Fibroblast of peridontal ligament (primary cell): Measurements from ENCODE around the gene SLC2A6.

Experiments
- DNase-seq: peaks from one replicate; pipeline ENCODE4 v3.0.0-alpha.2; 2010; ENCODE audit errors: extremely low read depth

Gene SLC2A6

DNA sequence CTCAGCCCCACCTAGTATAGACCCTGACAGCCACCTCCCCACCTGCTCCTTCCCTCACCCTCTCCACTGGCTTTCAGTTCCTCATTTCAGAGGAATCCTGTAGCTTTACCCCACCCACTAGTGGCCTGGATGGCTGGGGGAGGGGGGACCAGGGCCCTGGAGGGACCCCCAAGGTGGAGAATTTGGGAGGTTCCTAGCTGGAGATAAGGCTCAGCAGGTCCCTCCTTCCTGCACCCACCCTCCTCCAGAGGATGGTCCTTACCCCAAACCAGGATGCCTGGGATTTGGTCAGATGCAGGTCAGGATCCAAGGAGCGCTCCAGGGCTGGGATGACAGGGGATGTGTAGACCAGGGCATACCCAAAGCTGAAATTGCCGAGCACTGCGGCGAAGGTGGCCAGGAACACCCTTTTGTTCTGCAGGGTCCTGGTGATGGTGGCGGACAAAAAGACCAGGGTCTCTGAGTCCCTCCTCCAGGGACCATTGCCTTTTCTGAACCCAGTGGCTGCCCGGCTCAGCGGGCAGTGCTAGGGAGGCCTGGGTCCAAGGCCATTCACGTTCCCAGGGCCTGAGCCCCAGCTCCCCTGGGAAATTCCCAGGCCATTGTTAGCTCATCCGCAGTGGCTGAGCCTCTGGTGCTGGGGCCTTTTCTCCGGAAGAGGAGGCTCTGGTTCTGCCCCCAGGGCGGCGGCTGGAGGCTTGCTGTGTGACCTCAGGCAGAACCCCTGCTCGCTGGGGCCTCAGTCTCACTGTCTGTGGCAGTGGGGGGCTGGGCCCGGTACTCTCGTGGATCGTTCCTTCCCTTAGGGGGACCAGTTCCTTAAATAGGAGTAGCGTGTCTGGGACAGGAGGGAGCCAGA is 678 bp downstream of the SLC2A6 start:
- DNase-seq = no peak

DNA sequence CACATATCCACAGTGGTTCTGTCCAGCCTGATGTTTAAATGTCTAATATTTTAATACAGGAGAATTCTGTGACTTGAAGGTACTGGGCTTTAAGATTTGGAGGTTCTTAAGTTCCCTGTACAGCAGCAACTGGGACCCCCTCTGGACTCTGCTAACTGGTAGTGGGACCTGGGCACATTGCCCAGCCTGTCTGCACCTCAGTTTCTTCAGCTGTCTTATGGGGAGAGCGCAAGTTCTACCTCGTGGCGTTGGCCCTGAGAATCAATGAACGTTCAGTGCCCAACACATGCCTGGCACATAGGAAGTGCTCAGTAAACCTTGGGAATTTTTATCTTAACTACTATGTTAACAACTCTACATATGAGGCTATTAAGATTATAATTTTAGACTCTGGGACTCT is 1.4 kb downstream of the SLC2A6 start:
- DNase-seq = no peak

DNA sequence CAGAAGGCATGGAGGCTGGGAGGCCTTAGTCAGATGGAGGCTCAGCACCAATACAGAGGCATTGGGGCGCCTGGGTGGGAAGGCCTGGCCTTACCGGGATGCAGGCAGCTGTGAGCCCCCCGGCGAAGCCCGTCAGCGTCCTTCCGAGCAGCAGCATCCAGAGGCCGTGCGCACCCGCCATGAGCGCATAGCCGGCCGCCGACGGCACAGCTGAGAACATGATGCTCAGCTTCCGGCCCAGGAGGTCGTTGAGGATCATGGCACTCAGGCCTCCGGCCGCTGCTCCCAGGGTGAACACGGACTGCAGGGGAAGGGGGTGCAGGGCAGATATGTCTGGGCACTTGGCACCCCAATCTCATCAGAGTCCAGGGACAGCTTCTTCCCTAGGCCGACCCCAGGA is 2.0 kb downstream of the SLC2A6 start:
- DNase-seq = no peak

DNA sequence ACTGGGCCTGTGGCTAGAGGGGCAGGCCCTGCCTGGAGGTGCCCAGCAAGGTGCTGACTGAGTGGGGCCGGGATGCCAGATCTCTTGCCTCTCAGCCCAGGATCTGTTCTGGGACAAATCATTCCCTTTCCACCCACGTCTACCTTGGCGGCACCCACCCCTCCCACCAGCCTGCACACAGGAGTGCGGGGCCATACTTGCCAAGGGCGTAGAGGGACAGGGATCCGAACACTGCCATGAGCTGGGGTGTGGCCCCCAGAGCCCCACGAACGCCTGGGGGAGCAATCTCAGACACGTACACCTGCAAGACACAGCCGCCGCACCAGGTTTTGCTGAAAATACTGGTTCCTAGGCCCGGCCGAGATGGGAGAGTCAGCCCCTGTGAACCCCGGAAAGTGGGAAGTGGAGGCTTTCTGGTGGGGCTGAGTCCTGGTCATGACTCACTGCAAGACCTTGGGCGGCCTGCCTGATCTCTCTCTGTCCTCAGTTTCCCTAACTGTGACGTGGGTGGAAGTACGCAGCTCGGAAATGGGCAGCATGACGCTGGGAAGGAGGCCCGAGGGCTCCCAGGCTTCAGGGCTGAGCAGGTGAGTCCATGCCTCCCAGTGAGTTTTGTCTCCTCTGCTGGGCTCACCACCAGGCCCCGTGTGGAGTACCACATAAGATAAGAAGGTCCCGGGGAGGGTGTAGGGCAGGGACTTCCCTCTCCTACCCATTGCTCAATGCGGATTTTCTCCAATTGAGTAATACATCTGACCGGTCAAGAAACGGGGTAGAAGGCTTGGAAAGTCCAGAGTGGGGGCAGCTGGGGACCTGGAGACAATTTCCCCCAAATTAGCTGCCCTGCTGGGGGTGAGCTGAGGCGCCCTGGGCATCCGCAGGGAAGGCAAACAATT is 2.6 kb downstream of the SLC2A6 start:
- DNase-seq = no peak

DNA sequence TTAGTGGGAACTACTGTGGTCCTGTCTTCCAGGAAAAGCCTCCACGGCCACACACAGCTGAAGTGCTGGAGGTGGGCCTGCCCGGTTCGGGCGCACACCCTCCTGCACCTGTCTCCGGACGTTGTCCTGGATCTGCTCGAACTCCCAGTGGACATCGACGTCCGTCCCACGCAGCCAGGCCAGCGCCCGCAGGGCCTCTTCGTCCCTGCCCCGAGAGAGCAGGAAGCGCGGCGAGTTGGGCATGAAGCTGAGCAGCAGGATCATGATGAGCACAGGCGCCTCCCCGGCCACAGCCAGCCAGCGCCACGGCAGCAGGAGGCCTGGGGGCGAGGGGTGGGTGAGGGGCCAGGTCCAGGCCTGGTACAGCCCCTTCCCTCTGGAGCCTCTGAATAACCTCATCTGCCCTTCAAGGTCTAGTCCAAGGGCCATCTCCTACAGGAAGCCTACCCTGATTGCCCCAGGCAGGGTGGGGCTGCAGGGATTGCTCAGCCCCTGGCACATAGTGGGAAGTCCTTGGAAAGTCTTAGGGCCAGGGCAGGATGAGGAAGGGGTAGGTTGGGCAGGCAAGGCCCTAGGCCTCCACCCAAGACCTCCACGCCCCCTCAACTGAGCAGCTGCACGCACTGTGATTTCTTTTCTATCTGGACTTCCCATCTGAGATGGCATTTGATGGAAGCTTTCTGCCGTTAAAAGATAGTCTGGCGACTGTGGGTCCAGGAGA is 3.4 kb downstream of the SLC2A6 start:
- DNase-seq = no peak

DNA sequence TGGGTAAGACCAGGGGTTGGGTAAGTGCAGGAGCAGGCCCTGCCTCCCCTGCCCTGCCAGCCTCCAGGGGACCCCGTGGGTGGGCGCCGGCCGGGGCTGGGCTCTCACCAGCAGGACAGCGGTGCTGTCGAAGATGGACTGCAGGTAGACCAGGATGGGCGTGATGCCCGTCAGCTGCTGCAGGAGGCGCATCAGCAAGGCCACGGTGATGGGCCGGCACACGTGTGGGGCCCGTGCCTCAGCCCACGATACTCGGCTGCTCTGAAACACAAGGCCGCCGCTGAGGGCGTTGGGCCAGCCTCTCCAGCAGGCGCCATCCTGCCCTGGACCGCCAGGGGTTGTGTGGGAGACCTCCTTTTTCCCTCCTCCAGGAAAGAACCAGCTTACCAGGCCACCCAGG is 4.0 kb downstream of the SLC2A6 start:
- no peak for DNase-seq

DNA sequence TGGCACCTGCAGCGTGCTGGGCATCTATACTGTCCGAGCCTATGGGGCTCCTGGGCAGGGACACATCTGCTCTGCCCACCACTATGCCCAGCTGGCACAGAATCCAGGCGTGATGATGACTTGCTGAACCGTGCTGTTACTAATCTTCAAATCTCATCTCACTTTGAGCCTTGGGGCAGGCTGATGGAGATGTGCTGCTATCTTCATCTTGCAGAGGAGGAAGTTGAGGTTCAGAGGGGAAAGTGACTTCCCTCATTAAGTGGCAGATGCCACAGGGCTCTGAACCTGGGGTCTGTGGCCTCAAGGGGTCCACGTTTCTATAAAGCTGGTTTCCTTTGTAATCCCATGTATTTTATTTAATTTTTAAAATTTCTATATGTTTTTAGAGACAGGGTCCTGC is 4.7 kb downstream of the SLC2A6 start:
- no peak for DNase-seq

DNA sequence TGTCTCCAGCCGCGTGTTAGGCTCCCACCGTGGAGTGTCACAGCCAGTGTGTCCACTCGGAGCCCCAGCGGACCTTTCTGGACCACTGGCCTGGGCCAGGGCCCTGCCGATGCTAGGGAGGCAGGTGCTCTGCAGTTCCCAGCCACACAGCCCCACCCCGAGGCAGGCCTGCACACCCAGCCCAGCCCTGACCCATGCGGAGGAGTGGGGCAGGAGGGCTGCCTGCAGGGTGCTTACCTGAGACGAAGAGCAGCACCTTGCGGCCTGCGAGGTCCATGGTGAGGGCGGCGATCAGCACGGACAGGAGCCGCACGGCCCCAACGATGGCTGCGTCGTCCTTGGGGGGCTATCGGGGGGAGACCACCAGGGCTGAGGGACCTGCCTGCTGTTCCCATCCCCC is 5.2 kb downstream of the SLC2A6 start:
- no peak for DNase-seq

DNA sequence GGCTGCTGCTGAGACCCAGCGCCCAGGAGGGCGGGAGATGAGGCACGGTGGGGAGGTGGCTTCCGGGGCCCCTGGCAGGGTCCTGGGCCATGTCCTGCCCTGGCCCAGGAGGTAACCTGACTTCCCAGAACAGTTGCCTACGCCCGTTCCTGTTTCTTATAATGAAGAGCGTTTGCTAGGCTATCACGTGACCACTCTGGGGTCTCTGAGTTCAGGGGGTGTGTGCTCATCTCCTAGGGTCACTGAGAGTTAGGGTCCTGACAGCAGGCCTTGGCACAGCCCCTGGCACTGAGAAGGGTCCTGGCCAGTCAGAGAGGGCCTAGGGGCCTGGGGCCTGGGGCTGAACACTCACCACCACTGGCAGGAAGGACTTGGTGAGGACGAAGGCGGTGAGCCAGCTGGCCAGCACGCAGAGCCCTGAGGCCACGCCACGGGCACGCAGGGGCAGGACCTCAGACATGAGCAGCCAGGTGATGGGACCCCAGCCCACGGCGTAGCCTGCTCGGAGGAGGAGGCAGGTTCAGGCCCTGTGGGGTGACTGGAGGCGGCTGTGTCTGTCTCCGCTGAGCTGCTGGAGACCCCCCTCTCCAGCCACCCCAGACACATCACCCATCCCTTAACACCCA is 6.0 kb downstream of the SLC2A6 start:
- no peak for DNase-seq

DNA sequence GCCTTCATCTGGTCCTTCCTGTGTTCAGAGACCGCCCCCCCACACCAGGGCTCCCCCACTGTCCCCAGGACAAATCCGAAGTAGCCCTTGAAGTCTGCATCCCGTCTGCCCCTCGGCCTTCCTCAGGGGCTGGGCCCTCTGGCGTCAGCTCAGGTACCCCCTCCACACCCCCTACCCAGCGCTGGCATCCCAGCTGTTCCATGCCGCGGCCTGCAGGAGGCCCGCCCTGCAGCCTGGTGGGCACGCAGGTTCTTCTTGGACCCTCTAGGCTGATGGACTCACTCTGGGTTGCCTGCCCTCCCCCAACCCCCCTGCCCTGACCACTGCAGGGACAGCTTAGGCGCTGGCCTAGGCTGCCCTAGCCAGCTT is 6.6 kb downstream of the SLC2A6 start:
- no peak for DNase-seq

DNA sequence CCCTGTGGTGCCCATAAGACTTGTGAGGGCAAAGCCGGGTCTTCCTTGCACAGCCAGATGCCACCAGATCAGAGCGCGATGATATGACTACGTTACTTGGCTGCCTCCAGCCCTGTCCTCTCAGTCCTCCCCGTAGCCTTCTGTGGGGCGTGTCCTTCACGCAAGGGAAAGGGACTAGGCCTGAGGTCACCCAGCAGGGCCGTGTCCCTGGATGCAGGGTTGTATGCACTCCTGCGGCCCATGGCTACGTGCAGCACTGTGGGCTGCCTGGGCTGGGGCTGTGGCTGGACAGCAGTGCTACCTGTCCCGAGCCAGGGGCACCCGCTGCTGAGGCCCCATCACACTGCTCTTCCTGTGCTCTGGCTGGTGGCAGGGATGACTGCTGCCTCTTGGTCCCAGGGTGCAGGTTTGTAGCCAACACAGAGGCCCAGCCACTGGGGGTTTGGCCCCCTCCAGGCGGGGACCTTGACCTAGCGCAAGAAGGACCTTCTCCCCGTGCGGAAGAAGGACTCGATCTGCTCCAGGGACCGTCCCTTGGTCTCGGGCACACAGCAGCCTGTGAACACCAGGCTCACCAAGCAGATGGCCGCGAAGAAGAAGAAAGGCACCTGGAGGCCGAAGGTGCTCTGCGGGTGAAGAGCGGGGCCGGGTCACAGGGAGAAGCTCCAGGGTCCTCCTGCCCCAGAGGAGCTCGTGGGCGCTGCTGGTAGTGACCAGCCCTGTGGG is 7.2 kb downstream of the SLC2A6 start:
- no peak for DNase-seq

DNA sequence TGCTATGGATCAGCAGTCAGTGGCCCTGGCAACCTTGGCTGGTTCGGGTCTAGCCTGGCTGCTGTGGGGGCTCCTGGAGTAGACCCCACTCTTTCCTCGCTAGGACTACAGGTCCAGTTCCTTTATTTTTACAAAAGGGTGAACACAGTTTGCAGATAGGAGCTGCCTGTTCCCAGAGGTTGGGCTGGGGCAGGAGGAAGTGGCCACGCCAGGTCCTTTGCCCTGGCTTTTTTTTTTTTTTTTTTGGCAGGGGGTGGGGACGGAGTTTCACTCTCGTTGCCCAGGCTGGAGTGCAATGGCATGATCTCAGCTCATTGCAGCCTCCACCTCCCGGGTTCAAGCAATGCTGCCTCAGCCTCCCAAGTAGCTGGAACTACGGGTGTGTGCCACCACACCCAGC is 7.9 kb downstream of the SLC2A6 start:
- DNase-seq = no peak

DNA sequence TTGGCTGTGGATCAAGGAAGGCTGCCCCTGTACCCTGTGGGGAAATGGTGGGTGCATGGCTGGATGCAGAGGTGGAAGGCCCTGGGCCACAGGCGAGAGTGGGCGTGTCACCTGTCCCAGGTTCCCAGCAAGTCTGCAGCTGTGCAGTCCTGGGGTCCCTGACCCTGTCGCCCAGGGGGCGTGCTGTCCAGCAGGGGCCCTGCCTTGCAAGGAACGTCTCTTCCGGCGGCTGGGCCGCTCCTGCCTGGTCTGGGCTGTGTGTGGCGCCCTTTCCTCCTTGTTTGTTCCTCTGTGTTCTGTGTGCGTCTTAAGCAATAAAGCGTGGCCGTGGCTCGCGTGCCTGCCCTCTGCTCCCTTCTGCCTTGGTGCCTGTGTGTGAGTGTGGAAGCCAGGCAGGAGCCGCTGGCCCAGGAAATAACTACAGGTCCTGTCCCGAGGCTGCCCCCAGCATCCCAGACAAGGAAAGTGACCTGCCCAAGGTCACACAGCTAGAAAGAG is 8.4 kb downstream of the SLC2A6 start:
- no peak for DNase-seq

DNA sequence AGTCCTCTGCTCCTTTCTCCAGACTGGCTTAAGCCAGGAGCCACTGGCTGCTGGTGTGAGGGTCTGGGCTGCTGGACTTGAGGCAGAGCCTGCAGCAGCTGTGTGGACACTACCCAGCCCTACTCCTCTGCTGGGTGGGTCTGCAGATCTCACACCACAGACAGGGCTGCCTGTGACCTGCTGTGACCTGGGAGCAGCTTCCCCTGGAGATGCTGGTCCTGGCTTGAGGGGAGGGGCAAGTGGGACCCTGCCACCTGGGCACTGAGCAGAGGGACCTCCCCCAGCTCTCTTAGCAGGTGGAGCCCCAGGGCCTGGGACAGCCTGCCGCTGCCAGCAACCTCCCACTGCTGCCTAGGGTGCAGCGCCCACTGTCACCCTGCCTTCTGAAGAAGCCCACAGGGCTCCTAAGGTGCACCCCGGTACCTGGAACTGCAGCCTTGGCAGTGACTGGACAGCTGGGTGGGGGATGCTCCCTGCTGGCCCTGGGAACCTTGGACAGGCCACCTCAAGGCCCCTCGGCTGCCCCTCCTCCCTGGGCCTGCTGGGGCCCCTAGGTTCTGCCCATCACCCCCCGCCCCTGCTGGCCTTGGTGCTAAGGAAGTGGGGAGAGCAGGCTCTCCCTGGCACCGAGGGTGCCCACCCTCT is 10.0 kb downstream of the SLC2A6 start:
- DNase-seq = no peak

DNA sequence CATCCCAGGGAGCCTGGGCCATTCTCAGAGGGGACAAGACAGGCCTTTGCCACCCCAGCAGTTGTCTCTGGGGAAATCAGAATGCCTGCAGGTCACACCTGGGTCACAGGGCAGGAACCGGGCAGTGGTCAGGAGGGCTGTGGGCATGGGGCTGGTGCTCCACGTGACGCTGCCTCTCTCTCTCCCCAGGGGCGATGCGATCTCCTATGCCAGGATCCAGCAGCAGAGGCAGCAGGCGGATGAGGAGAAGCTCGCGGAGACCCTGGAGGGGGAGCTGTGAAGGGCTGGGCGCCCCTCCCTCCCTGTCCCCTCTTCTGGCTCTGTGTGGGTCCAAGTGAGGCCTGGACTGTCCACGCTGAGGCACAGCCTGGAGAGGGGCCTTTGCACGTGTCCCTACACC is 10.5 kb downstream of the SLC2A6 start:
- DNase-seq = no peak

DNA sequence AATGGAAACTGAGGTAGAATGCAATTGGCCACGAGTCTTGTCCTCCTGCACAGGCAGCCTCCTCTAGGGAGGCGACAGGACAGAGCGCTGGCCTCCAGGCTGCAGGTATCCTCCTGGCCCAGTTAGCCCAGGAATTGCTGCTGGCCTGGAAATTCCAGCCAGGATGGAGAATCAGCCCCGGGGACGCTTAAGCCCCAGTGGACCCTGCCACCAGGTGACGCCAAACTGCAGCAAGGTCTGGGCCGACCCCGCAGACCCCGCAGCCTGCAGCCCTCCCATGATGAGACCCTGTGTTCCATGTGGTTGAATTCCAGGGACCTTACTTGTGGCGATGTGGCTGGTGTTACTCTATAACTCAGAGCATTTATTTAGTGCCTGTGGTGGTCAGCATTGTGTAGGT is 11.8 kb downstream of the SLC2A6 start:
- DNase-seq = no peak

DNA sequence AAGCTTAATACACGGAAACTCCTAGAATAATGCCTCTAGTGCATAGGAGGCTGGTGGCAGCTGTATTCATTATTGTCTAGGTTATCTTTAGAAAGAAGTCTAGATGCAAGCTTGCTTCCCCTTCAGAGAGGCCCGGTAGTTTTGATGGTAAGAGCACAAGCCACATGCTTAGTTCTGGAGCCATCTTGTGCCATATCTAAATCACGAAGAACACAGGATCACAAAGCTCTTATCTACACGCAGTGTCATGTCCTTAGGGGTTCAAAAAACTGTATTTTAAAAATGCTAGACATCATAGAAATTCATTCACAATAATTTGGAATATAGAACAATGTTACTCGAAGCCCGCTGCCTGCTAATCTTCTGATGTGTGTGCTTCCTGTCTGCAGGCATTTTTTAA is 12.9 kb downstream of the SLC2A6 start:
- no peak for DNase-seq

DNA sequence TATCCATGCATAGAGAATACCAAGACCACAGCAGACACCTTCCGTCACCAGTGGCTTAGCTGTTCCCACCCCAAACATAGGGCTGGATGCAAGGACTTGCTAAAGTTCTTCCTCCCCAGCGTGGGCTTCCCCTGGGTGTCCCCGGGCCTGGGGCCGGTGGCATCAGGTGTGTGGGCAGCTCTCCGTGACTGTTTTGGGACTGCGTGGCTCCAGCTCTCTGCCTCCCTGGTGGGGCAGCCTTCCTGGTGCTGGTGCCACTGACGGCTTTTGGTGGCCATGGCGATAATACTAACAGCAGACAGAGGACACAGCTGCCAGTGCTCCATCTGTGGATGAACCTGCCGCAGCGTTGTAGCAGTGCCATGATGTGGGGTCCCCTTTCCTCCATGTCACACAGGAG is 14.3 kb downstream of the SLC2A6 start:
- no peak for DNase-seq

DNA sequence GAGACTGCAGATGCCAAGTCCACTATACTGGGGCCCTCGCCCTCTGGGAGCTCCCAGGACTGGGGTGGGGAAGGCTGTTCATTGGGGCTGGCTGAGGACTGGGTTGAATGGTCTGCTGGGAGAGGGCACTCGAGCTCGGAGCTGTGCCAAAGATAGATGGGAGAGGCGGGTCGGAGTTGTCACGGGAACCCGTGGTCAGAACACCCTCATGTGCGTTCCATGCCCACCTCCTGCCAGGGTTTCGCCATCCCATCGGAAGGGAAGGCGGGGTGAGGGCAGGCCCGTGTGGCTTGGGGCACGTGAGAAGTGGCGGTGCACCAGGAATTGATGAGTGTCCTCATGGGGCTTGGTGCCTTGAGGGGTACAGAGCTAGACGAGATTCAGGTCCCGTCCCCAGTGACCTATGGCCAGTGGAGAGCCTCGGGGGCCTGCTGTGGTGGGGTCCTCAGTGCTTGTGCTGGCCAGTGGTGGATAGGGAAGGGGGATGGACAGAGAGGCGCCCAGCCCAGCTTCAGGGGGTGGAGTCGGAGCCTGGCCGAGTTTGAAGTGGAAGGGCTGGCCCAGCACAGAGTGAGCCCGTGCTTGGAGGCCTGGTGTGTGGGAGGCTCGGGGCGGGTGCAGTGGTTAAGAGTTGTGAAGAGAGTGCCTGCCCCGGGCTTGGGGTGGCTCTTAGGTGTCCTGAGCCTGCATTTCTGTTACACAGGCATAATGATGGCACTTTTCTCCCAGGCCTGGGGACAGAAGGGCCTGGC is 14.9 kb downstream of the SLC2A6 start:
- DNase-seq = no peak
